Calu3 (cell line): ENCODE data around the gene MRPL9. TPM values are rescaled to one million over a fixed set of nuclear protein-coding genes. Genes with fewer than 3 reads are reported as not detected.
A peak's percentile ranks its signal among the peaks of the same experiment; 100 is the strongest.

ENCODE experiments used
- Bru-seq: library from RNA; stranded (reverse); fragments of 400-500 nt; gene quantifications from one replicate; lab custom pipeline; 2021; lab: Mats Ljungman, UMichigan
- BruChase-seq, 2 experiments: library from RNA; stranded (reverse); fragments of 400-500 nt; gene quantifications; one replicate each; lab custom pipeline; 2021; lab: Mats Ljungman, UMichigan
- BruUV-seq: library from RNA; stranded (reverse); fragments of 400-500 nt; replicated peaks from 2 replicates; lab custom pipeline; 2021; lab: Mats Ljungman, UMichigan
- CTCF ChIA-PET: fragments of 300-600 bp; sonication (Branson Sonifier 250); formaldehyde crosslinking; loops from one replicate; lab custom pipeline; 2022; ENCODE audit warnings: antibody characterized with exemption; lab: Charles Lee
- DNase-seq: peaks from one replicate; pipeline ENCODE4 v3.0.0; 2022
- H3K27ac Mint-ChIP-seq: one replicate; pipeline ENCODE4 v1.8.0; 2022; ENCODE audit warnings: mixed read lengths; ENCODE audit not compliant: unreplicated experiment
- H3K27me3 Mint-ChIP-seq: one replicate; pipeline ENCODE4 v1.8.0; 2022; ENCODE audit warnings: mixed read lengths; ENCODE audit not compliant: unreplicated experiment
- H3K36me3 Mint-ChIP-seq: one replicate; pipeline ENCODE4 v1.8.0; 2022; ENCODE audit warnings: mild to moderate bottlenecking, moderate library complexity, mixed read lengths; ENCODE audit not compliant: insufficient read depth, unreplicated experiment
- H3K4me1 Mint-ChIP-seq: one replicate; pipeline ENCODE4 v1.8.0; 2022; ENCODE audit warnings: mild to moderate bottlenecking, low read depth, mixed read lengths; ENCODE audit not compliant: unreplicated experiment
- H3K4me3 Mint-ChIP-seq: one replicate; pipeline ENCODE4 v1.8.0; 2022; ENCODE audit warnings: mild to moderate bottlenecking, low read depth, moderate library complexity, mixed read lengths; ENCODE audit not compliant: unreplicated experiment
- H3K9me3 Mint-ChIP-seq: one replicate; pipeline ENCODE4 v1.8.0; 2022; ENCODE audit warnings: low read depth, mixed read lengths; ENCODE audit not compliant: unreplicated experiment
- intact Hi-C: fragments of 100-400 bp; cut with micrococcal nuclease; formaldehyde crosslinking; loops from one replicate; pipeline ENCODE4 v1.10.0; 2022; ENCODE audit not compliant: unreplicated experiment
- long read RNA-seq: library from polyadenylated mRNA; stranded (forward); transcript quantifications from one replicate; pipeline ENCODE4 v2.0.0, GENCODE V29; 2022
- total RNA-seq: library from RNA; stranded (reverse); gene quantifications from 2 replicates; pipeline ENCODE4 v1.2.3, GENCODE V29; 2022
- TF ChIP-seq, protein P1 (sequence below): fragments of 200-600 bp; IDR thresholded peaks from one replicate; pipeline ENCODE4 v1.8.0; 2022; ENCODE audit warnings: antibody characterized with exemption; ENCODE audit not compliant: unreplicated experiment

MRPL9 gene
- total RNA-seq (106 and 118 TPM in 2 replicates), Bru-seq, nascent RNA (percentile 89 among the genes with signal in this experiment), BruChase-seq, experiment 1, labeled RNA remaining after a 6-hour chase (percentile 95 among the genes with signal in this experiment), BruChase-seq, experiment 2, labeled RNA remaining after a 2-hour chase (percentile 91 among the genes with signal in this experiment)
- long read RNA-seq, transcript MRPL9-201 (6 exons, 882 nt) = minor isoform, 14 of 132 reads
- long read RNA-seq, transcript MRPL9-202 (7 exons, 1,296 nt) = major isoform, 101 of 132 reads
- long read RNA-seq, partial matches to known transcripts = 4 of 132 reads
- long read RNA-seq, other reads (novel, unspliced or antisense) = 12 of 132 reads

DNA sequence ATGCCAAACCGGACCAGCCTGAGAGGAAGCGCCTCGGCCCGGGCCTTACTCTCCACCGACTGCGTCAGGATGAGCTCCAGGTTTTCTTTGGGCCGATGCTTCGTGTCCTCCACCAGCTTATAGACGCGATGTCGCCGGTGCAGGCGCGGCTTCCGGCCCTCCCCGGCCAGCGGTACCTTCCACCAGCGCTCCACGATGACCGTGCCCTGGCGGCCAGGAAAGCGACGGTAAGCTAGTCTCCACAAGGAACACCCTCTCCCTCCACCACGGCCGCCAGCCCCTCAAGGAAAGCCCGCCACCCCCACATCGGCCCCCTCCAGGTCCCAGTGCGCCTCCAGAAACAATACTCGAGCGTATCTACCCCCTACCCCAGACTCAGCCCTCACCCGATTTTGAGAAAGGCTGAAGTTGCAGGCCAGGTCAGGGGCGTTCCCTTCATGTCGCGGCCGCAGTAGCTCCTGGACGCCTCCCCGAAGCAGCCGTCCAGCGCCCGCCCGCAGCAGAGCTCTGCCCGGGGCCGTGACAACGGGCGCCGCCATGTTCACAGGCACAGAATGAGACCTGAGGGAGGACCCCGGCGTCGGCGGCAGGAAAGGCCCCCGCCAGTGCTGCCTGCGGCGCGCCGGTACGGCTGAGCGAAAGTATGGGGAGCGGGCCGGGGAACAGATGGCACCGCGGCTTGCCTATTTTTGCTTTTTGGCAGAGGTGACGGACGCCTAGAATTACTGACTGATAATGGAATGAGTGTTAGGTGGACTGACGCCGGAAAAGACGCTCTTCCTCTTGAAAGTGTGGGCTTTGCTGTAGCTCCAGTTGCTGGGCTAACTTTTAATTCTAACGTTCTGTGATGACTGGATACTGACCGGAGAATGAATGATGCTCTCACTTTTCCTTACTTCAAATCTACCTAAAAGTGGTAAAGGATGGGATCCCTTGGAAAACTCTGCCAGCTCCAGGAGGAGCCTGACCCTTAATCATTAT lies at the start of gene MRPL9:
TSS of gene MRPL9 (minus strand) at position 556 of the 981 bp plus-strand sequence. CDS start at position 539, 17 bp downstream.
- BruUV-seq = TSS peak; percentile 97
- DNase-seq = peak; percentile 93
- peaks cover 26% of the 10 kb centered on the region for H3K4me1 Mint-ChIP-seq
- intact Hi-C loops = no loop called here
- H3K27ac Mint-ChIP-seq = peak within 1 kb of the TSS; percentile 97
- no peaks in the 10 kb centered on the region for H3K27me3 Mint-ChIP-seq
- CTCF ChIA-PET = interaction anchor here (0.6 to 1.4 kb wide), 7 partner anchors 21 to 434 kb away, joined by 3 to 6 read pairs (median 3); no protein-coding TSS in a partner anchor
- TF ChIP-seq, protein P1, sequence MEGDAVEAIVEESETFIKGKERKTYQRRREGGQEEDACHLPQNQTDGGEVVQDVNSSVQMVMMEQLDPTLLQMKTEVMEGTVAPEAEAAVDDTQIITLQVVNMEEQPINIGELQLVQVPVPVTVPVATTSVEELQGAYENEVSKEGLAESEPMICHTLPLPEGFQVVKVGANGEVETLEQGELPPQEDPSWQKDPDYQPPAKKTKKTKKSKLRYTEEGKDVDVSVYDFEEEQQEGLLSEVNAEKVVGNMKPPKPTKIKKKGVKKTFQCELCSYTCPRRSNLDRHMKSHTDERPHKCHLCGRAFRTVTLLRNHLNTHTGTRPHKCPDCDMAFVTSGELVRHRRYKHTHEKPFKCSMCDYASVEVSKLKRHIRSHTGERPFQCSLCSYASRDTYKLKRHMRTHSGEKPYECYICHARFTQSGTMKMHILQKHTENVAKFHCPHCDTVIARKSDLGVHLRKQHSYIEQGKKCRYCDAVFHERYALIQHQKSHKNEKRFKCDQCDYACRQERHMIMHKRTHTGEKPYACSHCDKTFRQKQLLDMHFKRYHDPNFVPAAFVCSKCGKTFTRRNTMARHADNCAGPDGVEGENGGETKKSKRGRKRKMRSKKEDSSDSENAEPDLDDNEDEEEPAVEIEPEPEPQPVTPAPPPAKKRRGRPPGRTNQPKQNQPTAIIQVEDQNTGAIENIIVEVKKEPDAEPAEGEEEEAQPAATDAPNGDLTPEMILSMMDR = no peak
- H3K9me3 Mint-ChIP-seq = no peaks in the 10 kb centered on the region
- H3K4me3 Mint-ChIP-seq = peak within 1 kb of the TSS; percentile 99
- peaks cover 44% of the 10 kb centered on the region for H3K36me3 Mint-ChIP-seq

DNA sequence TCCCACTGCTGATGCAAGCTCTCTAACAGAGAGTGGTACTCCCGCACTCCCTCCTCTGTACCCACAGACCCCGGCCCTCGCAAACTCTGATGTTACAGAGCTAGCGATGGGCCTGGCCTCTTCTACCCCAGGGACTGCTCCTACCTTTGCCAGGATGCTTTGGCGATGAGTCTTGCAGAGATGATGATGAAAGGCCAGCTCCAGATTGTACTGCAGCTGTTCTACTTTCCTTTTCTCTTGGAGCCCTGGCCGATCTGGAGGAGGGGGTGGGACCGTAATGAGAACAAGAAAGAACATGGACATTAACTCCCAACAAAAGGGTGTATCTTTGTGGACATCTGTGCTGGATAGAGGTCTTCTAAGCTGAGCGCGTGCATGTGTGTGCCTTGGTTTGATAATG lies 47.9 kb upstream of the MRPL9 start:
- H3K27ac Mint-ChIP-seq = no peak overlapping the region
- peaks cover 72% of the 10 kb centered on the region for H3K27me3 Mint-ChIP-seq
- H3K9me3 Mint-ChIP-seq = no peaks in the 10 kb centered on the region
- CTCF ChIA-PET = interaction anchor here (1.1 to 1.4 kb wide), 2 partner anchors 9 to 26 kb away, joined by 3 read pairs; no protein-coding TSS in a partner anchor
- H3K4me3 Mint-ChIP-seq = no peak overlapping the region
- no TSS peak for BruUV-seq
- H3K4me1 Mint-ChIP-seq = no peaks in the 10 kb centered on the region
- no peak for DNase-seq
- intact Hi-C loops = no loop called here
- no peaks in the 10 kb centered on the region for H3K36me3 Mint-ChIP-seq
- TF ChIP-seq, protein P1 = no peak

DNA sequence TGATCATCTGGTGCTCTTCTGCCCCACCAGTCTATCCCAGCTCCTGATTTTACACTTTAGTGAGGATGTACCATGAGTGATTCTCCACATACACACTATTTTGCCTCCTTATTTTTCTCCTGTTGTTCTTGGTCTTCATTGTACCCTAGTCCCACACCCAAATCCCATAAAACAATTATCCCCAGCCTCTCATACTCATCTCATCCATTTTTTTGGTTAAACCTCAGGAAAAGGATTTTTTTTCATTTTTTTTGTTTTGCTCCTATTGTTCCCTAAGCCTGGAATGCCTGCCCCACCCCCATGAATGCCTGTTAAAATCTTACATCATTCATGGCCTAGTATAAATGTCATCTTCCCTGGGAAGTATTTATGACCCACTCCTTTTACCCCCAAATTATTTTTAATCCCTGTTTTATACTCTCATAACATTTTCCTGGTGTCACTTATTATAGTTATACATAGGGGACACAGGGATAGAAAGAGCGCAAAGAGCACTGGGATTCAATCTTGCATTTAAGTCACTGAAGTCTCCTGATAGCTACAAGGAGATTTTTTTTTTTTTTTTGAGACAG lies 46.8 kb upstream of the MRPL9 start:
- no peaks in the 10 kb centered on the region for H3K4me1 Mint-ChIP-seq
- H3K36me3 Mint-ChIP-seq = no peaks in the 10 kb centered on the region
- DNase-seq = no peak
- H3K9me3 Mint-ChIP-seq = no peaks in the 10 kb centered on the region
- BruUV-seq = no TSS peak
- peaks cover 72% of the 10 kb centered on the region for H3K27me3 Mint-ChIP-seq
- intact Hi-C loops = no loop called here
- no peak overlapping the region for H3K4me3 Mint-ChIP-seq
- CTCF ChIA-PET = interaction anchor here (0.6 to 0.7 kb wide), 2 partner anchors 12 to 36 kb away, joined by 3 to 5 read pairs; no protein-coding TSS in a partner anchor
- no peak overlapping the region for H3K27ac Mint-ChIP-seq
- TF ChIP-seq, protein P1 = no peak
